K562 (cell line): ENCODE results near the gene TCEAL5. TPM values are rescaled to one million over a fixed set of nuclear protein-coding genes. Genes with fewer than 3 reads are reported as not detected.

Source experiments
- CHCHD3 ChIP-seq: fragments of 250-450 bp; sonication (Bioruptor Pico); IDR thresholded peaks from 2 replicates; pipeline ENCODE4 v2.1.2; 2022; ENCODE audit warnings: mild to moderate bottlenecking
- MED1 ChIP-seq: sonication (generic); formaldehyde crosslinking; IDR thresholded peaks from 2 replicates; pipeline ENCODE4 v1.8.1; 2023; ENCODE audit warnings: missing genetic modification reagents, borderline replicate concordance
- NFIC ChIP-seq: fragments of 450-650 bp; IDR thresholded peaks from 2 replicates; pipeline ENCODE4 v1.6.1; 2017; ENCODE audit warnings: mild to moderate bottlenecking, inconsistent platforms
- NFRKB ChIP-seq: fragments of 450-650 bp; IDR thresholded peaks from 2 replicates; pipeline ENCODE4 v1.6.1; 2016; ENCODE audit warnings: low read depth
- RBM15 ChIP-seq: fragments of 200-400 bp; formaldehyde crosslinking; IDR thresholded peaks from 2 replicates; pipeline ENCODE4 v1.6.1; 2018; ENCODE audit warnings: mild to moderate bottlenecking, low read length, moderate library complexity; ENCODE audit not compliant: insufficient read depth
- RBM17 ChIP-seq: fragments of 200-400 bp; formaldehyde crosslinking; IDR thresholded peaks from 2 replicates; pipeline ENCODE4 v1.6.1; 2017; ENCODE audit warnings: low read depth, mild to moderate bottlenecking, low read length, borderline replicate concordance
- RBM25 ChIP-seq: fragments of 200-400 bp; formaldehyde crosslinking; IDR thresholded peaks from 2 replicates; pipeline ENCODE4 v1.6.1; 2018; ENCODE audit warnings: low read length, low read depth, moderate library complexity; ENCODE audit not compliant: severe bottlenecking
- RCOR1 ChIP-seq, 2 experiments: IDR thresholded peaks; 2 replicates each; pipeline ENCODE4 v1.6.1; 2012; ENCODE audit warnings: low read depth in 2 of 2, low read length in 2 of 2, borderline replicate concordance in 1 of 2, improper control_type of control experiment in 1 of 2
- SNRNP70 ChIP-seq: fragments of 200-400 bp; formaldehyde crosslinking; optimal IDR thresholded peaks from 2 replicates; pipeline ENCODE3; 2017; ENCODE audit warnings: low read depth, low read length
- SPI1 ChIP-seq: IDR thresholded peaks from 2 replicates; pipeline ENCODE4 v1.6.1; 2011; ENCODE audit warnings: low read depth, low read length, control low read depth, borderline replicate concordance
- TCFL5 ChIP-seq: fragments of 250-450 bp; sonication (Bioruptor Pico); conservative IDR thresholded peaks from 2 replicates; pipeline ENCODE4 v1.6.1; 2021; ENCODE audit warnings: mild to moderate bottlenecking, moderate library complexity, matching md5 sums
- ZC3H8 ChIP-seq: fragments of 450-650 bp; IDR thresholded peaks from 2 replicates; pipeline ENCODE4 v1.6.1; 2017
- ZNF224 ChIP-seq: sonication (generic); formaldehyde crosslinking; IDR thresholded peaks from 2 replicates; pipeline ENCODE4 v1.8.0; 2022; ENCODE audit warnings: mild to moderate bottlenecking, missing genetic modification reagents
- ZNF239 ChIP-seq: fragments of 250-450 bp; sonication (Bioruptor Pico); IDR thresholded peaks from 2 replicates; pipeline ENCODE4 v1.4.0; 2020; ENCODE audit warnings: mild to moderate bottlenecking
- ZNF41 ChIP-seq: fragments of 250-450 bp; sonication (Bioruptor Pico); conservative IDR thresholded peaks from 2 replicates; pipeline ENCODE4 v1.4.0; 2020; ENCODE audit warnings: mild to moderate bottlenecking
- polyA plus RNA-seq, 8 experiments: library from polyadenylated mRNA; depleted of rRNA in 4 of 8; stranded (reverse) in 5 of 8; unstranded in 3 of 8; fragments of >200 nt; fragmentation: Nextera tagmentation in 2 of 8; fragmentation: Illumina TruSeq in 1 of 8; extraction: Ambion mirVana in 2 of 8; extraction: Trizol in 1 of 8; gene quantifications; 2 replicates each; pipeline versions ENCODE4 v1.2.1 to v1.2.3, GENCODE V29; 2011 to 2014; ENCODE audit warnings: inconsistent platforms in 1 of 8, missing spikeins in 1 of 8
- total RNA-seq, 7 experiments: library from RNA; depleted of rRNA in 6 of 7; stranded (reverse); fragments of >200 nt in 6 of 7; fragmentation: Illumina TruSeq in 2 of 7; extraction: Trizol in 2 of 7; gene quantifications; 2 replicates each; pipeline versions ENCODE4 v1.2.1 to v1.2.3, GENCODE V29; 2011 to 2021; ENCODE audit warnings: low replicate concordance in 1 of 7
- TF ChIP-seq, protein P1 (sequence below): sonication (generic); formaldehyde crosslinking; IDR thresholded peaks from 2 replicates; pipeline ENCODE4 v1.8.1; 2023; ENCODE audit warnings: mild to moderate bottlenecking, missing genetic modification reagents
- TF ChIP-seq, protein P2 (sequence below): fragments of 250-450 bp; sonication (Bioruptor Pico); IDR thresholded peaks from 2 replicates; pipeline ENCODE4 v1.4.0; 2020
- TF ChIP-seq, protein P3 (sequence below): fragments of 450-650 bp; formaldehyde crosslinking; IDR thresholded peaks from 2 replicates; pipeline ENCODE4 v1.4.0; 2020; ENCODE audit warnings: mild to moderate bottlenecking, moderate library complexity
- TF ChIP-seq, protein P4 (sequence below), 2 experiments: fragments of 450-650 bp; IDR thresholded peaks; 2 replicates each; pipeline ENCODE4 v1.6.1; 2016
- TF ChIP-seq, protein P5 (sequence below): fragments of 450-650 bp; IDR thresholded peaks from 2 replicates; pipeline ENCODE4 v1.6.1; 2016; ENCODE audit warnings: mild to moderate bottlenecking

The TCEAL5 gene
- total and polyA plus RNA-seq, 9 of the 15 experiments (the other 6 are each of a cell fraction or from before 2014, with no cell fraction given), result 0.10 to 0.18 TPM; not detected in 7

DNA sequence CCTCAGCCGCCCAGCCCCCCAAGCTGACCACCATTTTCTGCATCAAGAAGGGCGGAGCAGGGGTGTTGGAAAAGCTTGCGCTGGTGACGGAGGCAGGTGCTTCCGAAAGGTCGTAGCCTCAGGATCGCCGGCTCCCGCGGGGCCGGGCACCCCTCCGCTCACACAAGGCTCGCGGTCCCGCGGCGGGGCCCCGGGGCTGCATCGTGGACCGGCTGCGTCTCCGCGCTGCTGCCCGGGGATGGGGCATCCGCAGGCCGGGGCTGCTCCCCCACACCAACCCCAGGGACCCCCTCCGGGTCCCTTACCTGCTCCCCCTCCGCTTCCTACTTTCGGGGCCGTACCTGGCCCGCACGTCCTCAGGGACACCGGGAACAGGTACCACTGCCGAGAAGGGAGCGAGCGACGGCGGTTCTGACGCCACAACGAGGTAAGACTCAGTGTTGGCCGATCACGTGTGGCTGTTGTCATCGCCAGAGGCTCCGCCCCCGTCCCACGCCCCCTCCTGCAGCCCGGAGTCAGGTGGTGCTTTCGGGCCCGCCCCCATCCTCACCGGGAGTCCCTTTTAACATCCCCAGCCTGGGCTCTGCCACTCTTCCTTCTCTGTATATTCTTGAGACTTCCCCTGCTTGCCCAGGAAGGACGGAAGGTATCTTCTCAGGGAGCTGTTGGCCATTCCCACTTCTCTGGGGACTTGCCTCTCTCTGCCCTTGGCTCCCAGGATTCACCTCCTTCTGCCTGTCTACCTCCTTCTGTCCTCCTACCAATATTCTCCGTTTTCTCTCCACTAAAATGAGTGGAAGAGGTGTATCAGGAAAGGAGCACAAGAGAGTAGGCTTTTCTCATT is 34.2 kb upstream of the TCEAL5 start, which contains the start of gene BEX2 (continued):
- no peak for TF ChIP-seq ZNF41 (CRISPR knock-in tag)
- no peak for TF ChIP-seq CHCHD3
- TF ChIP-seq, protein P1, sequence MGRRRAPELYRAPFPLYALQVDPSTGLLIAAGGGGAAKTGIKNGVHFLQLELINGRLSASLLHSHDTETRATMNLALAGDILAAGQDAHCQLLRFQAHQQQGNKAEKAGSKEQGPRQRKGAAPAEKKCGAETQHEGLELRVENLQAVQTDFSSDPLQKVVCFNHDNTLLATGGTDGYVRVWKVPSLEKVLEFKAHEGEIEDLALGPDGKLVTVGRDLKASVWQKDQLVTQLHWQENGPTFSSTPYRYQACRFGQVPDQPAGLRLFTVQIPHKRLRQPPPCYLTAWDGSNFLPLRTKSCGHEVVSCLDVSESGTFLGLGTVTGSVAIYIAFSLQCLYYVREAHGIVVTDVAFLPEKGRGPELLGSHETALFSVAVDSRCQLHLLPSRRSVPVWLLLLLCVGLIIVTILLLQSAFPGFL, result no peak
- no peak for TF ChIP-seq SPI1
- TF ChIP-seq NFRKB, result no peak
- TF ChIP-seq, protein P2, sequence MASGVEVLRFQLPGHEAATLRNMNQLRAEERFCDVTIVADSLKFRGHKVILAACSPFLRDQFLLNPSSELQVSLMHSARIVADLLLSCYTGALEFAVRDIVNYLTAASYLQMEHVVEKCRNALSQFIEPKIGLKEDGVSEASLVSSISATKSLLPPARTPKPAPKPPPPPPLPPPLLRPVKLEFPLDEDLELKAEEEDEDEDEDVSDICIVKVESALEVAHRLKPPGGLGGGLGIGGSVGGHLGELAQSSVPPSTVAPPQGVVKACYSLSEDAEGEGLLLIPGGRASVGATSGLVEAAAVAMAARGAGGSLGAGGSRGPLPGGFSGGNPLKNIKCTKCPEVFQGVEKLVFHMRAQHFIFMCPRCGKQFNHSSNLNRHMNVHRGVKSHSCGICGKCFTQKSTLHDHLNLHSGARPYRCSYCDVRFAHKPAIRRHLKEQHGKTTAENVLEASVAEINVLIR (CRISPR knock-in tag), result no peak
- TF ChIP-seq MED1, result no peak
- TF ChIP-seq, protein P3, sequence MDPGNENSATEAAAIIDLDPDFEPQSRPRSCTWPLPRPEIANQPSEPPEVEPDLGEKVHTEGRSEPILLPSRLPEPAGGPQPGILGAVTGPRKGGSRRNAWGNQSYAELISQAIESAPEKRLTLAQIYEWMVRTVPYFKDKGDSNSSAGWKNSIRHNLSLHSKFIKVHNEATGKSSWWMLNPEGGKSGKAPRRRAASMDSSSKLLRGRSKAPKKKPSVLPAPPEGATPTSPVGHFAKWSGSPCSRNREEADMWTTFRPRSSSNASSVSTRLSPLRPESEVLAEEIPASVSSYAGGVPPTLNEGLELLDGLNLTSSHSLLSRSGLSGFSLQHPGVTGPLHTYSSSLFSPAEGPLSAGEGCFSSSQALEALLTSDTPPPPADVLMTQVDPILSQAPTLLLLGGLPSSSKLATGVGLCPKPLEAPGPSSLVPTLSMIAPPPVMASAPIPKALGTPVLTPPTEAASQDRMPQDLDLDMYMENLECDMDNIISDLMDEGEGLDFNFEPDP (CRISPR knock-in tag), result no peak
- no peak for TF ChIP-seq SNRNP70
- TF ChIP-seq RBM17, result no peak
- TF ChIP-seq RCOR1 (IDR thresholded peaks at IDR 0.05; ENCODE audit: borderline replicate concordance in 1 of 2, low read depth in 2 of 2, low read length in 2 of 2), result 0 out of 4 replicates have a peak, but pooled peaks of 1 of the 2 experiments have one; percentile 1
- no peak for TF ChIP-seq TCFL5 (CRISPR knock-in tag)
- TF ChIP-seq ZNF239 (CRISPR knock-in tag), result no peak
- TF ChIP-seq, protein P4, sequence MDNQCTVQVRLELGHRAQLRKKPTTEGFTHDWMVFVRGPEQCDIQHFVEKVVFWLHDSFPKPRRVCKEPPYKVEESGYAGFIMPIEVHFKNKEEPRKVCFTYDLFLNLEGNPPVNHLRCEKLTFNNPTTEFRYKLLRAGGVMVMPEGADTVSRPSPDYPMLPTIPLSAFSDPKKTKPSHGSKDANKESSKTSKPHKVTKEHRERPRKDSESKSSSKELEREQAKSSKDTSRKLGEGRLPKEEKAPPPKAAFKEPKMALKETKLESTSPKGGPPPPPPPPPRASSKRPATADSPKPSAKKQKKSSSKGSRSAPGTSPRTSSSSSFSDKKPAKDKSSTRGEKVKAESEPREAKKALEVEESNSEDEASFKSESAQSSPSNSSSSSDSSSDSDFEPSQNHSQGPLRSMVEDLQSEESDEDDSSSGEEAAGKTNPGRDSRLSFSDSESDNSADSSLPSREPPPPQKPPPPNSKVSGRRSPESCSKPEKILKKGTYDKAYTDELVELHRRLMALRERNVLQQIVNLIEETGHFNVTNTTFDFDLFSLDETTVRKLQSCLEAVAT (IDR thresholded peaks at IDR 0.05), result no peak
- no peak for TF ChIP-seq RBM15
- TF ChIP-seq ZC3H8, result no peak
- TF ChIP-seq, protein P5, sequence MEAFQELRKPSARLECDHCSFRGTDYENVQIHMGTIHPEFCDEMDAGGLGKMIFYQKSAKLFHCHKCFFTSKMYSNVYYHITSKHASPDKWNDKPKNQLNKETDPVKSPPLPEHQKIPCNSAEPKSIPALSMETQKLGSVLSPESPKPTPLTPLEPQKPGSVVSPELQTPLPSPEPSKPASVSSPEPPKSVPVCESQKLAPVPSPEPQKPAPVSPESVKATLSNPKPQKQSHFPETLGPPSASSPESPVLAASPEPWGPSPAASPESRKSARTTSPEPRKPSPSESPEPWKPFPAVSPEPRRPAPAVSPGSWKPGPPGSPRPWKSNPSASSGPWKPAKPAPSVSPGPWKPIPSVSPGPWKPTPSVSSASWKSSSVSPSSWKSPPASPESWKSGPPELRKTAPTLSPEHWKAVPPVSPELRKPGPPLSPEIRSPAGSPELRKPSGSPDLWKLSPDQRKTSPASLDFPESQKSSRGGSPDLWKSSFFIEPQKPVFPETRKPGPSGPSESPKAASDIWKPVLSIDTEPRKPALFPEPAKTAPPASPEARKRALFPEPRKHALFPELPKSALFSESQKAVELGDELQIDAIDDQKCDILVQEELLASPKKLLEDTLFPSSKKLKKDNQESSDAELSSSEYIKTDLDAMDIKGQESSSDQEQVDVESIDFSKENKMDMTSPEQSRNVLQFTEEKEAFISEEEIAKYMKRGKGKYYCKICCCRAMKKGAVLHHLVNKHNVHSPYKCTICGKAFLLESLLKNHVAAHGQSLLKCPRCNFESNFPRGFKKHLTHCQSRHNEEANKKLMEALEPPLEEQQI, result no peak
- no peak for TF ChIP-seq NFIC
- no peak for TF ChIP-seq RBM25
- no peak for TF ChIP-seq ZNF224
